SU-DHL-6 (cell line): Measurements from ENCODE around the gene LRP2.

Experiments
- H2AFZ ChIP-seq: fragments of 200-600 bp; sonication (generic); 2 replicates; pipeline ENCODE4 v1.6.1; 2014; ENCODE audit warnings: low read depth, mild to moderate bottlenecking, moderate library complexity, mixed read lengths, antibody characterized with exemption, low read length; ENCODE audit not compliant: severe bottlenecking
- H3F3A ChIP-seq: fragments of 200-600 bp; shearing (Covaris generic); 2 replicates; pipeline ENCODE4 v1.6.0; 2016; ENCODE audit warnings: antibody characterized with exemption, mild to moderate bottlenecking; ENCODE audit not compliant: insufficient read depth
- H3K27ac ChIP-seq: fragments of 200-600 bp; sonication (generic); 2 replicates; pipeline ENCODE4 v1.5.1; 2016; ENCODE audit warnings: low read depth, mild to moderate bottlenecking, low read length, moderate library complexity, mixed read lengths
- H3K27me3 ChIP-seq: fragments of 200-600 bp; sonication (generic), shearing (Covaris generic); 2 replicates; pipeline ENCODE4 v1.6.0; 2014; ENCODE audit warnings: mild to moderate bottlenecking, low read length
- H3K36me3 ChIP-seq: fragments of 200-600 bp; sonication (generic); 2 replicates; pipeline ENCODE4 v1.6.1; 2014; ENCODE audit warnings: mild to moderate bottlenecking, low read length, mixed read lengths
- H3K4me2 ChIP-seq: fragments of 300-600, 200-600 bp; shearing (Covaris generic), sonication (generic); 2 replicates; pipeline ENCODE4 v1.6.0; 2014; ENCODE audit warnings: low read length, low read depth, mild to moderate bottlenecking; ENCODE audit not compliant: poor library complexity, severe bottlenecking
- H3K4me3 ChIP-seq: fragments of 200-600 bp; sonication (generic); 2 replicates; pipeline ENCODE4 v1.5.1; 2014; ENCODE audit warnings: antibody characterized with exemption, low read length, mild to moderate bottlenecking, mixed read lengths; ENCODE audit not compliant: insufficient read depth, poor library complexity, severe bottlenecking
- H3K79me2 ChIP-seq: fragments of 200-600 bp; sonication (generic); 2 replicates; pipeline ENCODE4 v1.6.1; 2014; ENCODE audit warnings: mild to moderate bottlenecking, low read length, moderate library complexity; ENCODE audit not compliant: insufficient read depth
- H3K9ac ChIP-seq: fragments of 200-600 bp; sonication (generic); 2 replicates; pipeline ENCODE4 v1.7.0; 2014; ENCODE audit warnings: mild to moderate bottlenecking, low read length
- H3K9me2 ChIP-seq: fragments of 200-600 bp; sonication (generic); replicated peaks from 2 replicates; pipeline ENCODE4 v1.6.1; 2014; ENCODE audit warnings: low read length; ENCODE audit not compliant: insufficient read depth
- H3K9me3 ChIP-seq: fragments of 200-600 bp; sonication (generic); 2 replicates; pipeline ENCODE4 v1.6.1; 2014; ENCODE audit warnings: low read length, mixed read lengths; ENCODE audit not compliant: insufficient read depth
- H4K20me1 ChIP-seq: fragments of 200-600 bp; sonication (generic); 2 replicates; pipeline ENCODE4 v1.6.1; 2014; ENCODE audit warnings: low read depth, mild to moderate bottlenecking, antibody characterized with exemption, low read length, moderate library complexity, mixed read lengths
- CTCF ChIP-seq: fragments of 200-600 bp; sonication (generic); IDR thresholded peaks from one replicate; pipeline ENCODE4 v1.5.1; 2017; ENCODE audit warnings: antibody characterized with exemption, mild to moderate bottlenecking, low read length, moderate library complexity; ENCODE audit not compliant: insufficient read depth, poor library complexity, severe bottlenecking
- EZH2phosphoT487 ChIP-seq: fragments of 200-600 bp; sonication (generic), shearing (Covaris generic); conservative IDR thresholded peaks from 2 replicates; pipeline ENCODE4 v1.6.1; 2018; ENCODE audit warnings: mild to moderate bottlenecking, antibody characterized with exemption, low read length, moderate library complexity, mixed read lengths

The LRP2 gene

GRCh38 chr2:169178364-169178763, 184.0 kb downstream of the LRP2 start:
- Histone ChIP-seq H3K9me2 (no peaks in the 10 kb centered on the region), H3K36me3 (no peaks in the 10 kb centered on the region)
- TF ChIP-seq EZH2phosphoT487 (no peak), CTCF (no peak)

GRCh38 chr2:169175112-169175511, 187.2 kb downstream of the LRP2 start:
- Histone ChIP-seq H4K20me1 (no peaks in the 10 kb centered on the region), H3K36me3 (no peaks in the 10 kb centered on the region), H2AFZ (no peak overlapping the region), H3F3A (no peaks in the 10 kb centered on the region), H3K9me3 (no peaks in the 10 kb centered on the region), H3K4me3 (no peak overlapping the region), H3K27me3 (no peaks in the 10 kb centered on the region), H3K9me2 (no peaks in the 10 kb centered on the region), H3K27ac (no peak overlapping the region), H3K4me2 (no peak overlapping the region), H3K9ac (no peak overlapping the region), H3K79me2 (no peaks in the 10 kb centered on the region)
- no peak for TF ChIP-seq EZH2phosphoT487
- no peak for TF ChIP-seq CTCF

More at GRCh38 chr2:169178364-169178763, 184.0 kb downstream of the LRP2 start:
- Histone ChIP-seq H3K9ac (no peak overlapping the region), H3K9me3 (no peaks in the 10 kb centered on the region), H3K27me3 (no peaks in the 10 kb centered on the region), H3K4me3 (no peak overlapping the region), H4K20me1 (no peaks in the 10 kb centered on the region), H3K79me2 (no peaks in the 10 kb centered on the region), H3F3A (no peaks in the 10 kb centered on the region), H3K27ac (no peak overlapping the region), H3K4me2 (no peak overlapping the region), H2AFZ (no peak overlapping the region)

- Histone ChIP-seq H3K36me3 (no peaks in the 10 kb centered on the region), H3K9me3 (no peaks in the 10 kb centered on the region), H3K9me2 (no peaks in the 10 kb centered on the region), H3K9ac (no peak overlapping the region), H3K27me3 (no peaks in the 10 kb centered on the region), H3K27ac (no peak overlapping the region), H4K20me1 (no peaks in the 10 kb centered on the region), H3K79me2 (no peaks in the 10 kb centered on the region), H3F3A (no peaks in the 10 kb centered on the region), H3K4me3 (no peak overlapping the region), H2AFZ (no peak overlapping the region), H3K4me2 (no peak overlapping the region)
- TF ChIP-seq CTCF = no peak
Measured at GRCh38 chr2:169173876-169174275, 188.5 kb downstream of the LRP2 start.

GRCh38 chr2:169172914-169173313, 189.4 kb downstream of the LRP2 start:
- Histone ChIP-seq H3K79me2 (no peaks in the 10 kb centered on the region), H3K27me3 (no peaks in the 10 kb centered on the region), H3K36me3 (no peaks in the 10 kb centered on the region), H3K9me3 (no peaks in the 10 kb centered on the region), H3K9ac (no peak overlapping the region), H3K4me2 (no peak overlapping the region), H3F3A (no peaks in the 10 kb centered on the region), H3K27ac (no peak overlapping the region), H4K20me1 (no peaks in the 10 kb centered on the region), H2AFZ (no peak overlapping the region), H3K4me3 (no peak overlapping the region), H3K9me2 (no peaks in the 10 kb centered on the region)
- no peak for TF ChIP-seq CTCF
- TF ChIP-seq EZH2phosphoT487 = no peak
